Measurements from ENCODE around the gene C1QL2.

GRCh38 chr2:119109866-119110265 lies 48.7 kb downstream of the C1QL2 start:
- TF ChIP-seq, protein P1, sequence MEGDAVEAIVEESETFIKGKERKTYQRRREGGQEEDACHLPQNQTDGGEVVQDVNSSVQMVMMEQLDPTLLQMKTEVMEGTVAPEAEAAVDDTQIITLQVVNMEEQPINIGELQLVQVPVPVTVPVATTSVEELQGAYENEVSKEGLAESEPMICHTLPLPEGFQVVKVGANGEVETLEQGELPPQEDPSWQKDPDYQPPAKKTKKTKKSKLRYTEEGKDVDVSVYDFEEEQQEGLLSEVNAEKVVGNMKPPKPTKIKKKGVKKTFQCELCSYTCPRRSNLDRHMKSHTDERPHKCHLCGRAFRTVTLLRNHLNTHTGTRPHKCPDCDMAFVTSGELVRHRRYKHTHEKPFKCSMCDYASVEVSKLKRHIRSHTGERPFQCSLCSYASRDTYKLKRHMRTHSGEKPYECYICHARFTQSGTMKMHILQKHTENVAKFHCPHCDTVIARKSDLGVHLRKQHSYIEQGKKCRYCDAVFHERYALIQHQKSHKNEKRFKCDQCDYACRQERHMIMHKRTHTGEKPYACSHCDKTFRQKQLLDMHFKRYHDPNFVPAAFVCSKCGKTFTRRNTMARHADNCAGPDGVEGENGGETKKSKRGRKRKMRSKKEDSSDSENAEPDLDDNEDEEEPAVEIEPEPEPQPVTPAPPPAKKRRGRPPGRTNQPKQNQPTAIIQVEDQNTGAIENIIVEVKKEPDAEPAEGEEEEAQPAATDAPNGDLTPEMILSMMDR (IDR thresholded peaks at IDR 0.05) = no peak
- TF ChIP-seq POLR2AphosphoS5 (IDR thresholded peaks at IDR 0.05) (no peak), POLR2A (IDR thresholded peaks at IDR 0.05; ENCODE audit: low read depth) (no peak)
